ENCODE results near the gene IL17D. TPM values are rescaled to one million over a fixed set of nuclear protein-coding genes. Genes with fewer than 3 reads are reported as not detected.

IL17D gene
- total and polyA plus RNA-seq, 2 donors (not counting 3 experiments of a cell fraction or from before 2014, with no cell fraction given) = 4.0 to 6.1 TPM

- DNase-seq (ENCODE audit: low read depth, low spot score) (no peak), FAIRE-seq (no peak)
- no peak for TF ChIP-seq MAX (IDR thresholded peaks at IDR 0.05; ENCODE audit: insufficient read depth, insufficient read length)
- no peak for TF ChIP-seq EZH2 (IDR thresholded peaks at IDR 0.05; ENCODE audit: borderline replicate concordance, low read depth, low read length, severe bottlenecking)
- no peak for TF ChIP-seq POLR2A (IDR thresholded peaks at IDR 0.05; ENCODE audit: low read depth, low read length)
- TF ChIP-seq POLR2AphosphoS5 (IDR thresholded peaks at IDR 0.05; ENCODE audit: insufficient read depth, low read depth, low read length) = no peak
- TF ChIP-seq JUN (IDR thresholded peaks at IDR 0.05; ENCODE audit: borderline replicate concordance, insufficient read depth, insufficient read length, low read depth) = no peak
- no peak for TF ChIP-seq MYC (IDR thresholded peaks at IDR 0.05; ENCODE audit: low read depth, low read length)
- TF ChIP-seq CTCF (IDR thresholded peaks at IDR 0.05; ENCODE audit: extremely low read depth in 1 of 2, insufficient read depth in 1 of 2, low read depth in 1 of 2, low read length in 2 of 2) = no peak
- TF ChIP-seq GATA2 (IDR thresholded peaks at IDR 0.05; ENCODE audit: insufficient read depth, insufficient read length, low read depth, low read length) = no peak
- no peak for TF ChIP-seq FOS (IDR thresholded peaks at IDR 0.05; ENCODE audit: borderline replicate concordance, insufficient read depth, low read length)
These were observed 57.4 kb downstream of the IL17D start for GRCh38 chr13:20760872-20761271.

More at GRCh38 chr13:20760872-20761271, 57.4 kb downstream of the IL17D start:
- Histone ChIP-seq H3K9me3 (replicated peaks; ENCODE audit: control insufficient read depth, insufficient read depth, low read length) (no peaks in the 10 kb centered on the region), H3K36me3 (ENCODE audit: control insufficient read depth in 2 of 2, extremely low read depth in 1 of 2, insufficient read depth in 2 of 2, low read length in 2 of 2) (no peaks in the 10 kb centered on the region), H2AFZ (ENCODE audit: low read depth, low read length) (no peak overlapping the region), H3K79me2 (ENCODE audit: control insufficient read depth, insufficient read depth, low read length) (no peaks in the 10 kb centered on the region), H3K27me3 (ENCODE audit: control insufficient read depth in 2 of 2, insufficient read depth in 2 of 2, low read length in 2 of 2) (no peaks in the 10 kb centered on the region), H3K9me1 (replicated peaks; ENCODE audit: control insufficient read depth, extremely low read depth, insufficient read depth, low read length) (no peaks in the 10 kb centered on the region), H3K4me2 (ENCODE audit: insufficient read depth, low read length) (no peak overlapping the region), H3K27ac (ENCODE audit: insufficient read depth, low read depth, low read length) (no peak overlapping the region), H3K4me1 (ENCODE audit: control insufficient read depth, extremely low read depth, insufficient read depth, low read length) (no peaks in the 10 kb centered on the region), H3K9ac (replicated peaks; ENCODE audit: extremely low read depth, insufficient read depth, low read length) (no peak overlapping the region), H3K4me3 (replicated peaks in 1 of 3; ENCODE audit: insufficient read depth in 1 of 3, low read depth in 1 of 3, low read length in 3 of 3) (no peak overlapping the region), H4K20me1 (replicated peaks; ENCODE audit: control insufficient read depth, extremely low read depth, insufficient read depth, low read length) (no peaks in the 10 kb centered on the region)
- no TSS peak for BruUV-seq (replicated peaks)
- dilution Hi-C loops (cut with MboI; ENCODE audit: extremely low pct_ligation_motif_present, low sequenced_read_pairs) = no loop called here
- POLR2A ChIA-PET = no interaction called here
- CTCF ChIA-PET = no interaction called here
- intact Hi-C loops (cut with micrococcal nuclease) = no loop called here
